ACHN (cell line): ENCODE measurements around the gene EPHB1.

ENCODE experiments used
- DNase-seq: peaks from one replicate; pipeline ENCODE4 v3.0.0-alpha.2; 2015
- in situ Hi-C: cut with HindIII; loops from 2 replicates; pipeline ENCODE4 v1.10.0; 2017; ENCODE audit warnings: low sequenced_read_pairs, low pct_ligation_motif_present, low pct_unique_long_range_greater_than_20kb

Gene EPHB1

DNA sequence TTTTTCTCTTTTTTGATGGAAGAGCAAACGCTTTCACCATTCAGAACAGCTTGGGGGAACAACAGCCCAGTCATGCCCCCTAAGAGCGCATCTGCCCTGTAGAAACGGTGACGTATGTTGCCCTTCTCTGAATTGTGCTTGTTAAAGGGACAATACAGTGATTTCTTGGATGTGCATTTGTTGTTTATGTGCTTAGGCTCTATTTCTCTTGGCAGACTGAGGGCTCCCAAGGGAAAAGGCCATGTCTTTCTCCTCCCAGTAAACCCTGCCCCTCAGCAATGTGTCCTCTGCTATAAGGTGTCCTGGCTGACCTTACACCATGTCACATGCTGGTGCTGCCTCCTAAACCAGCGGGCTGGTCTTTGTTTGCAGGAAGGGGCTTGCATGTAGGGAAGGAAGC is 346.1 kb downstream of the EPHB1 start:
- no peak for DNase-seq
- in situ Hi-C loops = no loop called here

DNA sequence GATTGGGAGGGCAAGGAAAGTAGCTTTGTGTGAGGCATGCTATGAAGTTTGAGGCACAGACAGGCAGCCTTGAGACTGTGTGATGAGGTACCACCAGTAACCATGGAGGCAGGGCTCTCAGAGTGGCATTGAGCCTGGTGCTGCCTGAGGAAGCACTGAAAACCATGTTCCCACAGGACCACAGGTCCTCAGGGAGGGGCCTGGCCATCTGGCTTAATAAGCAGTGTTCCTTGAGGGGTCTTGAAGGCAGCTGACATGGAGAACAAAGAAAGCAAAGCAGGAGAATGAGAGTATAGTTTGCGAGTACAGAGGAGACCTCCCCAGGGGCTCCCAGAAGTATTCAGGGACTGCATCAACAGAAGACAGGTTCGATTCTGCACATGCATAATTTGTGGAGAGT is 346.6 kb downstream of the EPHB1 start:
- no peak for DNase-seq
- in situ Hi-C loops = no loop called here

DNA sequence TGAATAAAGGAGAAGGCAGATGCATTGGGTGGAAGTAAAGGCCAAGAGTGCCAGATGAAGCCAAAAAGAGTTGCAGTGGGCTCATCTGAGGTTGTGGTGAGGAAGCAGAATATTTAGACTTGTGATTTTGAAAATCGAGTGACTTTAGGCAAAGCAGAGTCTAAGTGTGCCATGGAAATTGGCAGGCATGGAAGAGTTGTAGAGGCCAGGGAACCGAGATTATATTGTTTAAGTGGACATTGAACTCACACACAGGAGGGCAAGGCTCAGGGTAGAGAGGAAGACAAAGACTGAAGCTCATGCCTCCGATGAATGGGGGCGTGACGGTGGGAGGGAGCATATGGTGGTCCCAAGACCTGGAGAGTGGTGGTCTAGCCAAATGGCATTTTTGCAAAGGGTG is 347.5 kb downstream of the EPHB1 start:
- in situ Hi-C loops = no loop called here
- no peak for DNase-seq

DNA sequence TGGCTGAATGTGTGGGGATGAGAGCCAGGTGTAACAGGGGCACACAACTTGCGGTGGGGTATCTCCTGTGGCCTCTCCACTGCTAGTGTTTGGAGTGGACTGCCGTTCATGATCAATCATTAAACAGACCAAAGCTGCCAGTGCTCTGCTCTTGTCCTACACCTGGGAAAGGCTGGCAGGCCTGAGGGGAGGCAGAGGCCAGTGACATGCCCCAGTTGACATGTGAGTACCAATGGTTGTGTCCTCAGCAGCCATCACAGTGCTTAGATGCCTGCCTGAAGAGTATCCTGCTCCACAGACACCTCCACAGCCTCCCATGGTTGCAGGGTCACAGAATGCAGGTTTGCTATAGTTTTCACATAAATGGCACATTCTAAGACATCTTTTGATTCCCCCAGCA is 348.4 kb downstream of the EPHB1 start:
- in situ Hi-C loops = no loop called here

DNA sequence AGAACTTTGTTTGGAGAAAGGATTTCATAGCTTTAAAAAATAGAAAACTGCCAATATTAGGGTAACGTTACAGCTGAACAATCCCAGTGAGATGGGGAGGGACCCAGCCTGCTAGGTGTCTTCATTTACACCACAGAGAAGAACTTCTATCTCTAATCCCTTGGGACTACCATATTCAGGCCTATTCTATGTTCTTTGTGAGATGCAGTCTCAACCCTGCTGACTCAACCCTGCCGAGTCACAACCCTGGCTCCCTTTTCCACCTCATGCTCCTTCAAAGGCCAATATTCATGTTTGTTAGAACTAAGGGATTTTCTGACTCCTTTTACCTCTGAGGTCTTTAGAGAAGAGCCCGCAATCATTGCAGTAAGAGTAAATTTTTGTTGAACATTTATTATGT is 350.5 kb downstream of the EPHB1 start:
- in situ Hi-C loops = no loop called here
- no peak for DNase-seq

More for the DNA sequence above, 348.4 kb downstream of the EPHB1 start:
- no peak for DNase-seq

DNA sequence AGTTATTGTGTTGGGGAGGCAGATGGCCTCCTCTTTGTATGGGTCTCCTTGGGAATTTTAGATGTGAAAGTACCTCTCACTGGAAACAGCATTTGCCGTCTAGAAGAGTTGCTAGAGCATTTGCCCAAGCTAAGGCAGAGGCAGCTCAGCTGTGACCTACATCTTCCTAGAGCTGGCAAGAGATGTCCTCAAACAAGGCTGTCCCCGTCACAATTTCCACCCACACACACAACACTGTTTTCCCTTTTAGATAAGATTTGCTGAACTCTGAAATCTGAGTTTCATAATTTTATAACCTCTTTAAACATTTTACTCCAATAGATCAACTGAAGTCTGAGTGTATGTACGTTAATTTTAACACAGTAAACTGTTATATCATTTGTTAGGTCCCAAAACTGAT is 352.6 kb downstream of the EPHB1 start:
- in situ Hi-C loops = no loop called here
- no peak for DNase-seq

DNA sequence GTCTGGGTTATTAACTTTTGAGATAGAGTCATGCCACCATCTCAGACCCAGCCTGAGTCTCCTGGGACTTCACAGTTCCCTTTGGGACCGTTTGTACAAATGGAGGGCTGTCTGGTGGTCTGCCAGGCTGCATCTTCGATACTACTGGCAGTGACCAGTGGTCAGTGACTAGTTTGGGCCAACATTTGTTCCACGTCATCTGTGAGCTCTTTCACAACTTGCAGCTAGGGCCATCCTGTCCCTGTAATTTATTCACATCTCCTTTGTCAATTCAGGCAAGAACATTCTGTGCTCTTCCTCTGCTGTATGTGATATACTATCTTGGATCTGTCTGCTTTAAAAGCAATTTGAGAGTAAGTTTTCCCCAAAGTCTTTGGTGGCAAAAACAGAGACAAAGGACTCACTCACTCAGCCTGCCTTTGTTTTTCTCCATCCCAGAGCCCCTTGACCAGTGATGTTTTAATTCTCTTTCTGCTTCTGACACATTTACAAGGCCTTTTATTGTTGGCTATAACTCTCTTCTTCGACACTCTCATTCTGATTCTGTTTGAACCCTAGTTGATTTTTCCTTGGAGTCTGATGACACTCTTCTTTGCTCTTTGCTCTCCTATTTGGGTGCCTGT is 353.4 kb downstream of the EPHB1 start:
- in situ Hi-C loops = no loop called here
- no peak for DNase-seq

DNA sequence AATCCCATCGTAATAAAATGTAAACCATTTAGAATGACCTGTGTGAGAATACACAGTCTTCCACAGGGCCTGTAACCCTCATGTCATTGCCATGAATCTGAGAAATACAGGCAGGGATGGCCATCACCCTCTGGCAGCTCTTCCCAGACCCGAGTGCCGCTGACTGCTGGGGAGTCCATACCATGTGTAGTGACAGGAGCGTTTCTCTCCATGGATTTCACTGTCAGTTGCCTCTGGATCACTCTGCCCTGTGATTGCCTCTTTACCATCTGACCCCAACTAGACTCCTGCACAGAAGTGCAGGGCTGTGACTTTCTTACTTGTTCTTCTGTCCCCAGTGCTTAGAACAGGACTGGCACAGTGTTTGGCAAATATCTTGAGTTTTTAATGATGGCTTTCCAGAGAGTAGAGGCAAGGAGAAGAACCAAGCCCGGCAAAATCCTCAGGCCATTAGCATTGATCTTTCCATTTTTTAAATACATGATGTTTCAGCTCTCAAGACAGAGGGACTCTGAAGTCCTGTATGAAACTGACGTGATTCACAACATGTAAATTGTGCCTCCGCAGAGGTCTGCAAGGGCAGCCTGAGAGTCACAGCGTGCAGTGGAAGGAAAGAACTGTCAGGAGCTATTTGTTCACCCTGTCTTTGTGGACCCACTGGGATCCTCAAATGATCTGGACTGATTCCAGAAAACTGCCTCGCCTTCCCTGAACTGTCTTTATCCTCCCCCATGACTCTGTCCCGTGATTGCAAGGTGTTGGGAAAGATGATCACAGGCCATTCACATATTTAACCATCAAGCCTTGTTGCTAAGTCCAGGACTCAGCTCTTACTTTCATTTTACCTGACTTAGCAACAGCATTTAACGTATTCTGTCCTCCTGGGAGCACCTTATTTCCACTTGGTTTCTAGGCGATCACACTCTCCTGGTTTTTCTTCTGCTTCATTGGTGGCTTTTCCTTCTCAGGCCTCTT is 354.9 kb downstream of the EPHB1 start:
- no peak for DNase-seq
- in situ Hi-C loops = no loop called here

DNA sequence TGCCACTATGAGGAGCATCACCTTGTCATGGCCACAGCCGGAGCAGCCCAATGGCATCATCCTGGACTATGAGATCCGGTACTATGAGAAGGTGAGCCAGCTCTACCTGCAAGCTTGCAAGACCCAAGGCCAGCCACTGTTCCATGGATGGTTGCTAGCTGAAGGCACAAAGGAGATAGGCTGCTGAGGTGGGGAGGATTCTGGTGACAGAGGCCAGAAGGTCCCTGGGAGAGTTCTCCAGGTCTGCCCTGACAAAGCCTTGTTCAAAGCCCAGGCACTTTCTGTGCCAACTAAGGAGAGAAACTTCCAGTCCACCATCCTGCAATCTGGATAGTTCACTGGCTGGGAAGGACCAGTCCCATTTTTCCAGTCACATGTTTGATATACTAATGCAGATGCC is 359.1 kb downstream of the EPHB1 start:
- no peak for DNase-seq
- in situ Hi-C loops = no loop called here

DNA sequence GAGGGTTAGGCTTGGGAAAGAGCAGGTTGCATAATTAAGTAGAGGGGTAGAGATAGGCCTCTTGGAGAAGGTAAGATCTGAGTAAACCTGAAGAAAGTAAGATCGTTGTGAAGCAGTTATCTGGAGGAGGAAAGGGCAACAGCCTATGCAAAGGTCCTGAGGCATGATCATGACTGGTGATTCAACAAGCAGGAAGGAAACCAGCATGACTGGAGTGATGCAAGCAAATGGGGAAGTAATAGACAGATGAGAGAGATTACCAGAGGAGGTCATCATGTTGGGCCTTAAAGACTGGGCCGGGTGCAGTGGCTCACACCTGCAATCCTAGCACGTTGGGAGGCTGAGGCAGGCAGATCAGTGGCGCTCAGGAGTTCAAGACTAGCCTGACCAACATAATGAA is 360.2 kb downstream of the EPHB1 start:
- DNase-seq = no peak
- in situ Hi-C loops = no loop called here

DNA sequence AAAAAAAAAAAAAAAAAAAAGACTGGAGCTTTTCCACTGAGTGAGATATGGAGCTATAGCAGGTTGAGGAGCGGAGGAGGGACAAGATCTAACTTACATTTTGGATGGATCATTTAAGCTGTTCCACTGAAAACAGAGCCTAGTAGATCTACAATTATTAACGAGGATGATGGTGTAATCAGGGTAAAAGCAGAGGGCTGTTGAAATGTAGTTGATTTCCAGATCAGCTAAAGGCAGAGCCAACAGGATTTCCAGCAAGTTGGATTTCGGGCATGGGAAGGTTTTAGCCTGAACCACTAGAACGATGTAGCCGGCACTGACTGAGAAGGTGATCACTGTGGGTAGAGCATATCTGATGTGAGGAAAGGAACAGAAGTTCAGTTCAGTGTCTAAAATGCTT is 360.7 kb downstream of the EPHB1 start:
- DNase-seq = no peak
- in situ Hi-C loops = no loop called here

DNA sequence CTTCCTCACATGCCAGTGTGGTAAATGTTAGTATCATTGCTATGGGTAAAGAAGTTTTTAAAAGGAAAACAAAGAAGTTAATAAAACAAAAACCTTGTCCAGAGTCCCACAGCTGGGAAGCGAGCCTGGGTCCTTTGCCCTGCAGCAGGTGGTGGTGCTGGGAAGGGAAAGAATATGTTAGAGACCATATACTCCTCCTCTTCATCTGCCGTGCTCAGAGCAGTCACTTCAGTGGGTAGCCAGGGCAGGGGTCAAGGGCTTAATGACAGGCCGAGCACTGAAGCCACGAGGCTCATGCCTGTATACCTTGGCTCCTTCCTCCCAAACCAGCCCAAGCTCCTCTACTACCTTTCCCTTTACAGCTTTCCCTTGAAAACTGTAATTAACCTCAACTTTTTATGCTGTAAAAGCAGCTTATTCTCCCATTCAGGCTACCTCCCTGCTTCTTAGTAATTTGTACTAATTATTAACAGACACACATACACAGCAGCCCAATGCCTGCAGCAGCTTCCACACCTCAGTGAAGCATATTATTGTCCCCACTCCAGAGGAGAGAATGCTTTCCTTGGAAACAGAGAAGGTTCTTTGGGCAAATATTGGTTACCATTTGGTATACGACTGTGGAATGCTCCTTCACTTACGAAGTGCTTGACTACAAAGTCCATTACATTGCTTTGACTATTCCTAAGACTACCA is 362.1 kb downstream of the EPHB1 start:
- in situ Hi-C loops = no loop called here
- no peak for DNase-seq

DNA sequence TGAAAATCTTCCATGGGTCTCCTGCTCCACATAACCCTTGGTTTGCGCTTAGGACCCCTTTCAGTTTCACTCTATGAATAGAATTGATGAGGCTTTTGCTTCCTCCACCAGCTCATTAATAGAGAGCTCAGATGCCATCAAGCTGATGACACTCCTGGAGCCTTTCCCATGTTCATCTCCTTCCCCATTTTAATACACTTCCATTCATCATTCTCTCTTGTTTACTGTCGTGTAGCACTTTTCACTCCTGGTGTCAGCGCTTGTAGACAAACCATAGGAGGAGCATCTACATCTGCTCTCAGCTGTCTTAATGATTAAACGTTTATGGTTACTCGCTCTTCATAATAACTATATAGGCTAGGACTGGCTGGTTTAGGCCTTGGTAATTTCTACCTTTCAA is 363.5 kb downstream of the EPHB1 start:
- no peak for DNase-seq
- in situ Hi-C loops = no loop called here

DNA sequence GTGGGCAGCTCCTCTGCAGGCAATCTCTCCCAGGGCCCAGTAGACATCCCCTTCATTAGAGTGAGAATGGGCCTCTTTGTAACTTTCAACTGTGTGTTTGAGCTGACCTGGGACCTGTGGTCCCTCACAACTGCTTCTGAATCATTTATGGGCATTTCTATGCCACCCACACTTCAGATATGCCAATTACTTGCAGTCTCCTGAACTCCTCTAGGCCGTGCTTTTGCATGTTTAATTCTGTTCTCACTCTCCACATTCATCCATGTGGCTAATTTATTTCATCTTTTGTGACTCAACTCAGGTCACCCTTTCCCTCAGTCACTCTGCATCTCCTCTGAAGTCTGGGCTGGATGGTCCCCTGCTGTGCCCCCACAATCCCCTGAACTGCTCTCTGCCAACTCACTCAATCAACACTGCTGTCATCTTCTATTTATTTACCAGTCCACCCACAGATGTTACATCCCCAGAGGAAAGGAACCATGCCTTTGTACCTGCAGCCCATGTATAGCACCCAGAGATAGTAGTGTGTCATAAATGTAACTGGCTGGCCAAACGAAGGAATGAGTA is 364.7 kb downstream of the EPHB1 start:
- in situ Hi-C loops = no loop called here
- DNase-seq = no peak

DNA sequence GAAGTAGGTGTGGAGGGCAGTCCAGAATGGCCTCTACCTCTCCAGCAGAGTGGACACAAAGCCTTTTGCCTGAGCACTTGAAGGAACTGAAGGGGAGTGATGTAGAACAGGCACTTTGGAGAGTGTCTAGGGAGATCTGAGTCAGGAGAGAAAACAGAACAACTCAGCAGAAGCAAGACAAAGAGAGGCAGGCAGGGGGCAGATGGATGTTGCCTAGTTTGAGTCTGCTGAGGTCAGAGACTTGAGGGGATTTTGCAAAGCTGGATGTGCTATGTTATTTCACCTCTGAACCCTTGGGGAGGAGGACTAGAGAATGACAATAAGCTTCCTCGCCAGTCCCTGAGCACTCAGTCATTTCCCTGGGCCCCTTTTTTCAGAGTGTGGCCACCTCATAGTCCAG is 366.4 kb downstream of the EPHB1 start:
- DNase-seq = no peak
- in situ Hi-C loops = no loop called here

DNA sequence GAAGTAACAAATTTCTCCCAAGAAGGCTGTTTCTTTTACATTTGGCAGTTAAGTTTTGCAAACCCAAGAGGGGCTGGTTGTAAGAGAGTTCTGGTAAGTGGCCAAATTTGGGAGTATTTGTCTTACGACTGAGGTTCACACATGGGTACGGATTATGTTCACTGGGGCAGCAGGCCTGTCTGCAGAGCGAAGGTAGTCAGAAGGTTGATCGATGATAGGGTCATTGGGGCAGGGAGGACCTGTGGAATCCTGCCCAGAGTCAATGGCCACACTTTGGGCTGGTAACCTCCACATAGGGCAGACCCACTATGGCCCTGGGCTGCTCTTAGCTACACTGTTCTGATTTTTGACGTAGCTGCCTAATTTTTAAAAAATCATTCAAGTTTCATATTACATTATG is 368.6 kb downstream of the EPHB1 start:
- DNase-seq = no peak
- in situ Hi-C loops = no loop called here

DNA sequence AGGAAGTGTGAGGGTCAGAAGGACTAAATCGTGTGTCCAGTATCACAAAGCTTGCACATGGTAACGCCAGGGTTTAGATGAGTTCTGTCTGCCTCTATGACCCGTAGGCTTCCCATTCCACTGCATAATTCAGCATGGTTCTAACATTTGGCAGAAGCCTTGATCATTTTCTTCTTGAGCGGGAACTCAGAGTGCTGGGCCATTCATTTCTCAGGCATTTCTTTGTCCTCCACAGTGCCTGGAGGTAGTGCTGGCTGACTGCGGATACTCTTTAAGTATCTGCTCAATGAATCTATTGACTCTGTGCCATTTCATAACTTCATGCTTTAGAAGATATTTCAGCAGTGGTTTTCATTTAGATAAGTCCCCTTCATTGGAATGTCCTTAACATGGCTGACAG is 370.2 kb downstream of the EPHB1 start:
- in situ Hi-C loops = no loop called here
- no peak for DNase-seq

DNA sequence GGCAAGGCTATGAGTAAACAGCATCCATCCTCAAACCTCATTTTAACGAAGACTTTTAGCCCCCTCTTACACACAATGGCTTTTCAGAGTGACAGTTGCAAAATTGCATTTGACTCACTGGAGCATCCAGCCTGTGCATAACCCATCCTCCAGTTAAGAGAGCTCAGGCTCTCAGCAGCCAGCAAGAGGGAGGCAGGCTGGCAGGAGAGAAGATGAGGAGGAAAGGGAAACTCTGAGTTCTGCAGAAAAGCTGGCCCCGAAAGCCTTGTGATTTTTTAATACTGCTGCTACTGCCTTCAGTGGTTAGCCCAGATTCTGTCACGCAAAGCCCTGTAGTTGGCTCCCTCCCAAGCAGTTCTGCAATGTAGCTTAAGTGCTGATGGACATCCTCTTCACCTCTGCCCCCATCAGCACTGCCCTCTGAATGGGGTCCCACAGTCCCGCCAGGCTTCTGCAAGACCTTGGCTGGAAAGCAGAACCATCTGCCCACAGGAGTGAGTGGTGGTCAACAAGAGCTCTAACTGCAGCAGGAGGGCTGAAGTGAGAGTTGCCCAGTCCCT is 371.3 kb downstream of the EPHB1 start:
- in situ Hi-C loops = no loop called here
- no peak for DNase-seq

DNA sequence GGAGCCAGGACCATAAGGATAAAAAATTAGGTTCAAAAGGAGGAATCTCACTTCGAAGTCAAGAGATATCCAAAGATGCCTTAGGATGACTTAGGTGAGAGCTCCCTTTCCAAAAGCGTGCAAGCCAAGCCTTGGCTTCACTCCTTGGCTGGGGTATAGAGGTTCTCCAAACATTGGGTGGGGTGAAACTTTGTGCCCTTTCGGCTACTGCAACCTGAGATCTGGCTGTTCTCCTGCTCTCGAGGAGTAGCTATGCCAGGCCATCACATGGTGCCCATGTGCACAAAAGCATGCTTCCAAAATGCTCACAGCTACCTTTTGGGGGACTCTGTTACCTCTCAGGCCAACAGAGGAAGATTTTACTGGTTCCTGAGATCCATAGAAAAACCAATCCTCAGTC is 373.8 kb downstream of the EPHB1 start:
- no peak for DNase-seq

More for the DNA sequence above, 373.8 kb downstream of the EPHB1 start:
- in situ Hi-C loops = no loop called here
